HG03045 (cell line): Measurements from ENCODE around the gene ADARB2.
"Not testable (repeated sequence)": the region's sequence is repeated elsewhere in the genome, so short reads cannot be mapped to it uniquely, and the experiment has no call there.

Source experiments
- ATAC-seq: cut with Tn5 transposase; IDR thresholded peaks from one replicate; pipeline ENCODE4 v1.9.1; 2021; ENCODE audit warnings: mild to moderate bottlenecking, moderate library complexity; ENCODE audit not compliant: unreplicated experiment

Gene ADARB2

DNA sequence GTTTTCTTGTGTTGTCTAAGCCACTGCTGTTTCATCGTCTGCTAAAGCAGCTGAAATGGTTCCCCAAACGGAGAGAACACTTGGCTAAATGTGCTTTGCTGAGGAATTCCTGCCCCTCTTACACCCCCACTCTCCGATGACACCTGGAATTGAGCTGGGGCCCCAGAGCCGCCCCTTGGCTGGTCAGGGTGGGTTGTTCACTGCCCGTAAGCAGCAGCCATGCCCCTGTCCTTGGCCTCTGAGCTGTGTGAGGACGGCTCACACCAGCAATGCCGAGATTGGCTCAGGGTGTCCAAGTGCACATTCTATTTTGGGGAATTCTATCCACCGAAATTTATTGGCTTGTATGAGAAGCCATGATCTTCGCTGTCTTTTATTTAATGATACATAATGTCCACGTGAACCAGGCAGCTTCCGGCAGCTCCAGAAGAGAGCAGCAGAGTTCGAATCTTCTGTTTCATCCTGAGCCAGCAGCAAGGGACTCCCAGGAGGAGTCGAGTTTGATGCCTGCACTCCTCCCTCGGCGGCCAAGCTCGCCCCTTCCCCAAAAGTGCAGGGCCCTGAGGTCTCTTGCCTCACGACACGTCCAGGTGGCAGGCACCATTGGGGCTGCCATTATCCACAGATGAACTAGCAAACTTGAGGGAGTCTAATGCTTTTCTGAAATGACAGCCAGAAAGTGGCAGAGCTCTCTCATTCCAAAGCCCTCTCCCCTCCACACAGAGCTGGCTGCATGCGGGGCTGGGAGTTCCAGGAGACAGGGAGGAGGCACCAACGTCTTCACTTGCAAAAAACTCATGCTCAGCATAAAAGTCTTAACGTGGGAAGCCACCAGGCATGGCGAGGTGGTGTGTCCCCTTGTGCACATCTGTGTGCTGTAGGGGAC is 567.1 kb downstream of the ADARB2 start:
- no peak for ATAC-seq

DNA sequence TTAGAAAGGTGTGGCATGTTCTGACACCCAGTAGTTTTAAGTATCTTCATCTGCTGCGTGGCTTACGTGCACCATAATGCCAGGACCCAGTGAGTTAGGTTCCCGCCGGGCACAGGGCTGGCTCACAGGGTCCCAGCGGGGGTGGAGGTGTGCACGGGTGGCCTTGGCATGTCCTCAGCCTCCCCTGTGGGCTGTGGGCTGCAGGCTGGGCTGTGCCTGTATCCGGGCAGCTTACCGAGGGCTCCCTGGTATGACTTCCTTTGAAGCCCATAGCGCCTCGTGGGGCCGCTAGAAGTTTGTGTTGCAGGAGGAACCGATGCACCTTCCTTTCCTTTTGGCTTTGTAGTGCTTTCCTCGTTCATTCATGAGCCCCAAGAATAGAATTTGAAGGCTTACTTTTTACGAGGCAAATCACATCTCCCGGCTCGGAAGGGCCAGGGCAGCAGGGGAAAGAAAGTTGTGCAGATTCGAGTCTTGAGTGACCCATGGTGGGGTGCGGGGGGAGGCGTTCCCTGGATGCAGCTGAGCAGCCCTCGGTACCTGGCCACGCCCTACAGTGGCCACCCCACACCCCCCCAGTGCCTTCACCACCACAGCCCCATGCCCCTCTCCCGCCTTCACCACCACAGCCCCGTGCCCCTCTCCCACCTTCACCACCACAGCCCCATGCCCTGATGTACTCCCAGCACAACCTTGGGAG is 568.0 kb downstream of the ADARB2 start:
- no peak for ATAC-seq

DNA sequence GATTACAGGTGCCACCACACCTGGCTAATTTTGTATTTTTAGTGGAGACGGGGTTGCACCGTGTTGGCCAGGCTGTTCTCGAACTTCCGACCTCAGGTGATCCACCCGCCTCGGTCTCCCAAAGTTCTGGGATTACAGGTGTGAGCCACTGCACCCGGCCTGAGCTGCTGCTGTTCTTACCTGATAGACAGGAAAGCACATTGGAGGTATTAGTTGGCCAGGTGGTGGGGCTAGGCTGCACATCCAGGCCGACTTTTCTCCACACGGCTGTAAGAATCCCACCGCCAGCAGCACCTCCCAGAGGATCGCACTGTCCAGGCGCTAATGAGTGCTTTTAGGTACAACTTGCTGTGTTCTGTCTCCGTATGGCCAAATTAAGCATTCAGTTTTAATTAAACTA is 568.6 kb downstream of the ADARB2 start:
- no peak for ATAC-seq

DNA sequence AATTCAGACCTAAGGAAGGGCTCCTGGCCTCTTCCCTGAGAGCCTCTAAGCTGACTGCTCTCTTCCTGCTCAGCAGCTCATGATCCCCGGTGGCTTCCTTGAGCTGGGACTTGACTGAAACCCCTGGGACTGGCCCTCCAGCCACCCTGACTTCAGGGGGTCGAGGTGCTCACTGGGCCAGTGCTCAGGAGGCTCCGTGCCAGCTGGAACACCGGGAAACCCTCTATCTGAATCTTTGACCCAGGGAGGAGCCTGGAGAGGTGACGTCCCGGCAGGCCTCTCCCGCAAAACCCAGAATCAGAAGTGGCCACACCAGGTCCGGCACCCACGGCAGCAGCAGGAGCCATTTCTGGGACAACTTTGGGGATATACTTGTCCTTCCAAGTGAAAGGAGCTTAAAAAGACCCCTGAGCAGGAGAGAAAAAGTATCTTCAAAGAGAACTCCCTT is 570.5 kb downstream of the ADARB2 start:
- ATAC-seq: no peak

DNA sequence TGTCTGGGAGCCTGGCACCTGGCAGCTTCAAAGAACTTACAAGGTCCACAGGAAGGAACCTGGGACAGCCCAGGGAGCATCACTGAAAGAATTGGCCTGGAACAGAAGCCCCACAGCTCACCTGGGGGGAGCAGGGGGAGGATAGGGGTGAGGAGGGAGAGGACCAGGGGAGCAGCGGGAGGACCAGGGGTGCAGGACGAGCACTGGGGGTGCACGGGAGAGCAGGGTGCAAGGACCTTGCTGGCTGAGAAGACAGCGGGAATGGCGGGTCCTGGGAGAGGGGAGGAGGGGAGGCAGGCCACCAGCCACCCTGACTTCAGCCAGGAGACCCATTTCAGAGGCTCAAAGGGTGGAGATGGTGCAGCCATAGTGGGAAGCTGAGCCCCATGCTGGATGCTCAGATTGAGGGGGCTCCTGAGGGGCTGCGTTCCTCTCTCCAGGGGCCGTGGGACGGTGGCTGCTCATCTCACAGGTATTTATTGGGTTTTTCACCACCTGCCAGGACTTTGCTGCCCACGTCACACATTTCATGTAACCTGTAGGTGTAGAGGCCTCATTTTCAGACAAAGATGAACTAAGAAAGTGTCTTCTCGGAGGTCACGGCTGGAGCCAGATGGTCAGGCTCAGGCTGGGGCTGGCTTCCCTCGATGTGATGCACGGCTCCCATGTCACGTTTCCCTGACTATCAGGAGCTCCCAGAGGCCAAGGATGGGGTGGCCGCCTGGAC is 571.1 kb downstream of the ADARB2 start:
- no peak for ATAC-seq

DNA sequence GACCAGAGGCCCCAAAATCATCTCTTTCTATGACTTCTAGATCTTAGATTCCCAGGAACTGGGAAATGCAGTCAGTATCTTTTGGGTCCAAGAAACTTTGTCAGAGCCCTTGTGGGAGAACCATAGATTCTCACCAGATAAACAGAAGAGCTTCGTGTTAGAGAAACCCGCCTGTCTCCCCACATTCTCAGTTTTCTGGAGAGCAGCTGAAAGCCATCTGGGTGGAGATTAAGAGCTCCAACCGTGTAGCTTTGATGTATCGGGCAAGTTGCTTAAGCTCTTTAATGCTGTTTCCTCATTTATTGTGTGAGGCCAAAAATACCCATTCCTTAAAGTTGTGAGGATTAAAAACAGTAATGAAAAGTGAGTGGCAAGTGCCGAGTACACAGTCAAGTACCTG is 573.5 kb downstream of the ADARB2 start:
- ATAC-seq: no peak

DNA sequence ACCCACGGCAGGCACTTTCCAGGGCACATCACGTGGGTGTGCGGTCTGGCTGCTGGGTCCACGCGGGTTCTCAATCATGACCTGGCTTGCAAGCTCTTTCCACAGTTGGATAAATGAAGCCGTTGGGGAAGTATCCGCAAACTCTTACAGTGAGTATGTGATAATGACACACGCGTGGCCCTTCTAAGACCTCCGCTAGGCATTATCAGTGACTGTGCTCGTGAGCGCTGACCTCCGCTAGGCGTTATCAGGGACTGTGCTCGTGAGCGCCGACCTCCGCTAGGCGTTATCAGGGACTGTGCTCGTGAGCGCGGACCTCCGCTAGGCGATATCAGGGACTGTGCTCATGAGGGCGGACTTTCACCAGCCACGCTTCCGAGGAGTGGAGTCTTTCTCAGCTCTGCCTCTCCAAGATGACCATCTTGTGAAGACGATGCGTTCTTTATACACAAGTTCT is 574.1 kb downstream of the ADARB2 start:
- ATAC-seq: no peak

DNA sequence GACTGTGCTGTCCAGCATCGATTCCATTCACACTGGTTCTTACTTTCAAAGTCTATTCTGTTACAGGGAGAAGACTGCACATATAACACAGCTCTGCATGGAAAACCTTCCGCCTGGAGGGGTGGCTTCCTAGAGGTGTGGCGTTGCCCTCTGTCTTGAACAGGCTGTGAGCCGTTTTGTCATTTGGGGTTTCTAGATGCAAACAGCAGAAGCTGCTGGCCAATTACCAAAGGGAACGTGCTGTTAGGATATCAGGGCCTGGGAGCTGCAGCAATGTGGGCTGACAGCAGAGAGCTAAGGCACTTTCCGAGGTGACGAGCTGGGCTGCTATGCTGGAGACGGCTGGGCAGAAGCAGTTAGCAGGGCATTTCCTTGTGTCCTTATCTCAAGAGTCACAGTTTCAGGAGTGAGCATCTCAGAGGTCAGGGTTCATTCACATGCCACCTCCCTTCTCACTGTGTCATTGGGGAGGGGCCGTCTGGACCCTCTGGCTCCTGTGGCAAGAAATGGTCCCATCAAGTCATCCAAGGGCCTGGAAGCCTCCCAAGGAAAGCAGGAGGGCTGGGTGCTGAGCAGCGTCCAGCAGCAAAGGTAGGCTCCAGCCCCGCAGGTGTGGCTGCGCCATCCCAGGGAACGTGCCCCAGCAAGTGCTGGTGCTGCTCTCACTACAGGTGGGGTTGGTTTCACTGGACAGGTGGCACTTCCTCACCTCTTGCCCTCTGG is 574.7 kb downstream of the ADARB2 start:
- ATAC-seq: no peak

DNA sequence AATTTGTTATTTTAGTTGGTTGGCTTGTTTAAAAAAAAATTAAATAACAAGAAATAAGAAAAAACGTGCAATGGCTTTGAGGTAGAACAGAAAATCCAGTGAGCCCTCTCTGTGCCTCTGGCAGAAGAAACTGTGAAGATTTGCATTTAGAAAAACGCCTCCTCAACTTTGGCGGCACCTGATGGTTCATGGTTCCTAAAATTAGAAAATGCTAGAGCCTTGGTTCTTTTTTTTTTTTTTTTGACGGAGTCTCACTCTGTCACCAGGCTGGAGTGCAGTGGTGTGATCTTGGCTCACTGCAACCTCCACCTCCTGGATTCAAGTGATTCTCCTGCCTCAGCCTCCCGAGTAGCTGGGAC is 576.0 kb downstream of the ADARB2 start:
- ATAC-seq: not testable (repeated sequence)

DNA sequence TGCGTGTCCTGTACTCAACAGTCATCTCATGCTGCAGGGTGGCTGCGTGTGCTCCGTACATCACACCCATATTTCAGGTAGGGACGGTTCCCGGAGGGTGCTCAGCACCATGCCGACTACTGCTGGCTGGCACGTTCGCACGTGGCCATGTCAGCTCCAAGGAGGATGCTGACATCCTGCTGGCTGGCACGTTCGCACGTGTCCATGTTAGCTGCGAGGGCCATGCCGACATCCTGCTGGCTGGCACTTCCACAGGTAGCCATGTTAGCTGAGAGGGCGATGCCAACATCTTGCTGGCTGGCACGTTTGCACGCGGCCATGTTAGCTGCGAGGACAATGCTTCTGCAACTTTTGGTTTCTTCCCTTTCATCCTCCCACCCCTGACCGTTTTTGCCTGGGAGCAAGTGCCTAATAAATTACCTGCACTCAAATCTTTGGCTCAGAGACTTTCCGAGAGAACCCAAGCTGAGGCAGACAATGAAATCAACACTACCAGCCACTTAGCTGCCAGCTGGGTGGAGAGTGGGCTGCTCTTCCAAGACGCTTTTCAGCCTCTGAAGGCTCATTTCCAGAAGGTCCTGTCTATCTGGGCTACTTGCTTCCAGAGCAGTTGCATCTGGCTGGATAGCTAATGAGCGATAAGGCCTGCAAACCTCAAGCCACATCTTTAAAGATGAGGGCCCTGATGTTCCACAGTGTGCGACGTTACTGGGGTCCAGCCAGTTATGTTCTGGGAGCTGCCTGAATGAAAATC is 576.6 kb downstream of the ADARB2 start:
- ATAC-seq: no peak

DNA sequence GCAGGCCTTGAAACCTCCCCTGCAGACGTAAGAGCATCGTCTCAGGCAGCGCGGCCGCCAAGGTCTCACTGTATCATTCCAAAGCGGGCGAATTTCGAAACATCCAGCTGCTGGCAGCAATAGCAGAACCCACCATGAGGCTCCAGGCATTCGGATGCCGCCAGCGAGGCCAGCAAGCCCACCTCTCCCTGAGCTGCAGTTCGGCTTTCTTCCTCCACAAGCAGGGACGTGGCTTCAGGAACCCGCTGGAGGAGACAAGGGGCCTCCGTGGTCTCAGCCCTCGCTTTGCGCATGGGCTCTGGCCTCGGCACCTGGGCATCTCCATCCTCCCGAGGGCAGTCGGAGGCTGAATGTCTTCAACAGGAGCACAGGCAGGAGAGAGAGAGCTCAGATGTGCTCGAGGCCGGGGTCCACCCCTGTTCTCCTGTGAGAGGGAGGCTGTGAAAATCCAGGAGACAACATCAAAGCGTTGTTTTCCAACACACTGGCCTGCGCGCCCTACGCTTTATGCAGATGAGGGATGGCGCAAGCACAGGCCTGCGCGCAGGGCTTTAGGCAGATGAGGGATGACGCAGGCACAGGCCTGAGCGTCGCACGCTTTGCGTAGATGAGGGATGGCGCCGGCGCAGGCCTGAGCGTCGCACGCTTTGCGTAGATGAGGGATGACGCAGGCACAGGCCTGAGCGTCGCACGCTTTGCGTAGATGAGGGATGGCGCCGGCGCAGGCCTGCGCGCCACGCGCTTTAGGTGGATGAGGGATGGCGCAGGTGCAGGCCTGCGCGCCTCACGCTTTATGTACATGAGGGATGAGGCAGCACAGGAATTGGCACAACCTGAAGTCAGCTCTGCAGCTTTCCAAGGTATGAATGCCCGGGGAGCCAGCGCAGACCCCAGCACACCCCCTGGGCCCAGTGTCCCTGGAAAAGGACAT is 577.9 kb downstream of the ADARB2 start:
- ATAC-seq: no peak

DNA sequence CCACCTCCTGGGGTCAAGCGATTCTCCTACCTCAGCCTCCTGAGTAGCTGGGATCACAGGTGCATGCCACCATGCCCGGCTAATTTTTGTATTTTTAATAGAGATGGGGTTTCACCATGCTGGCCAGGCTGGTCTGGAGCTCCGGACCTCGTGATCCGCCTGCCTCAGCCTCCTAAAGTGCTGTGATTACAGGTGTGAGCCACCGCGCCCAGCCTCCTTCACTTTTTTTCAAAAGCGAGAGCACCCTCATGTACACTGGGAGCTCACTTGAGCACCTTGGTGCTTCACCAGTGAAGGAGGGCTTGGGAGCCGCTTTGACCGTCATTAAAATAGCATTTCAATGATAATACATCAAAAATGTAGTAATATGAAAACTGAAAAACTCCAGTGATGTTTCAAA is 578.8 kb downstream of the ADARB2 start:
- ATAC-seq: not testable (repeated sequence)

DNA sequence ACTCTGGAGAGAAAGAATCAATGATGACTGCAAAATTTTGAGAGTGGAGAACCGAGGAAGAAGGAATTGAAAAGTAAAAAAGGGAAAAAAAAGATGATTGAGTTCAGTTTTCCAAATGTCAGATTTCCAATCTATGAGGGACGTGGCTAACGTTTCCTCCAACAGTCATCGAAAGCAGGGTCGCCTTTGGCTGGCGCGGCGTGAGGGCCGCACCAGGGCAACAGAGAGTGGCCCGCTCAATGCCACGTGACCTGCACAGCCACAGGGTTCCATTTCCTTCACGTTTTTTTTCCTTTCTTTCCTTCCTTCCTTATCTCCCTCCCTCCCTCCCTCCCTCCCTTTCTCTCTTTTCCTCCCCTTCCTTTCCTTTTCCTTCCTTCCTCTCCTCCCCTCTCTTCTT is 579.3 kb downstream of the ADARB2 start:
- no peak for ATAC-seq

DNA sequence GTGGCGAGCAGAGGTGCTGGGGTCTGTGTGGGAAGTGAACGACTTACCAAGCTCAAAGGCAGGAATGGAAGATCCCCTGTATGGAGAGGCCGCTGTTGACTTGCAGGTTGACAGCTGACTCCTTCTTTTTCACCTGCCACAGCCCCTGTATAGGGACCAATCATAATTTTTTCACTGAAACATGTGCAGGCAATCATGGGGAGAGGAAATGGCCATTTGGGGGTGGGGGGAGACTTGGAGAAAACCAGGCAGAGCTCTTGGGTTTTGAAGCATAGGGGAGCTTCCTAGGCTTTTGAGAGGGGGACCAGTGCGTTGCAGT is 579.8 kb downstream of the ADARB2 start:
- ATAC-seq: no peak

DNA sequence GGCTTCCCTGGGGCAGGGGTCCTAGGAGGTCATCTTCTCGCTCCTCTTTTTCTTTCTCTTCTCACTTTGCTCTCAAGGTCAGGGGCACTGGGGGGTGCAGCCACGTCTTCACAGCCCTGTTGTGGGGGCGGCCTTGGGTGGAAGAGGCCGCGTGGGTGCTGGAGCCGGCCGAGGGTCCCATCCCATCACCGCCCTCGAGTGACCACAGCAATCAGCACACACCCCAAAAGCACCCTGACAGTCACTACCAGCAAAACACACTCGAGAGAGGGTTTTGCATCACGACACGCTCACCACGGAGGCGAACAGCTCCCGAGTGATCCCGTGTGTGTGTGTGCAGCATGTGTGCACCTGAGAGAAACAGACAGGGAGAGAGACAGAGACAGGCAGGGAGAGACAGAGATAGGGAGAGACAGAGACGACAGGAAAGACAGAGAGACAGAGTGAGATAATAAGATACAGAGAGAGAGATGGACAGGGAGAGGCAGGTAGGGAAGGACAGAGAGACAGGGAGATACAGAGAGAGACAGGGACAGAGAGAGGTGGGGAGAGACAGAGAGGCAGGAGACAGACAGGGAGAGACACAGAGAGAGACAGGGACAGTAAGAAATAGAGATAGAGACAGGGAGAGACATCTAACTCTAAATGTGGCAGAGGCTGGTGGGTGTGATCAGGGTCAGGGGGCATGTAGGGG is 580.3 kb downstream of the ADARB2 start:
- no peak for ATAC-seq

DNA sequence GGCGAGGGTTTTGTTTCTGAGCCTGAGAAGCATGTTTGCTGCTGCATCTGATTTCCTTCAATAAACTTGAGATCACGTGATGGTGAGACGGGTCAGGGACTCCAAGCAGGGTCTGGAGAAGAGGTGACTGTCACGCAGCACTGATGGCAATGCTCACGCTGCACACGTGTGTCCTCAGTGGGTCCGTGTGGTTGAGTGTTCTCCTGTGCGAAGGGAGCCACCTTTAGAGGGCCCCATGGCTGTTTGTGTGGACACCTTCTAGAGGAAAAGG is 580.8 kb downstream of the ADARB2 start:
- no peak for ATAC-seq

DNA sequence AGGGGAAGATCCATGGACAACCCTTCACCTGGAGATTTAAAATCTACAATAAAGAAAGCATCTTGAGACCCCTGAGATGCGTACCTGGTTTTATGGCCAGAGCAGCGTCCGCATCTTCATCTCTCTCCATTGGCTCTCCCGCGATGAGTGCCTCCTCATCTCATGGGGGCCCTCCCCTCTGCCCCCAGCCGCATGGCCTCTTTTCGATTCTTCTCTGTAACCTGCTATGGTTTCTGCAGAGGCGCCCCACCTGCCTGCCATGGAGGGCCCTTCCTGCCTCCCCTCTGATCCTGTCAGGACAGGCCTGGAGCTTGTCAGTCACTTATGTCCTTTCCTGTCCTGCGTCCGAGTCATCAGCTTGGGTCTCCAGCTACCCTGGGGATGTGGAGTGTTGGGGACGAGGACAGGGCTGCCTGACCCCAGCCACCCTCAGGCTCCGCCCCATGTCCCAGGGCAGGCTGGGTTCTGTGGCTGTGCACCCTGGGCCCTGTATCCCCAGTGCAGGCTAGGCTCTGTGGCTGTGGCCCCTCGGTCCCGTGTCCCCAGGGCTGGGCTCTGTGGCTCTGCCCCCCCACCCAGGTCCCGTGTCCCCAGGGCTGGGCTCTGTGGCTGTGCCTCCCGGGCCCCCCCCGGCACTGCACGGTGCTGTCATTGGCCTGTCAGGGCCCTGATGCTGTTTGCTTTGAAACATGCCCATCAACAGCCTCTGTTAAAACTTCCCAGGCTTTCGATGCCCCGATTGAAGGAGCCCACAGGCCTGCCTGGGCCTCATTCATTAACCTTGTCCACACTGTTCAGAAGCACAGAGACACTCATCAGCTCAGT is 581.3 kb downstream of the ADARB2 start:
- no peak for ATAC-seq
